UCSD-AML1 (cell line): Measurements from ENCODE around the gene CRHR1.

ENCODE experiments used
- DNase-seq: peaks from one replicate; lab custom pipeline; 2025; ENCODE audit not compliant: unreplicated experiment; lab: John Stamatoyannopoulos, UW

CRHR1 gene

DNA sequence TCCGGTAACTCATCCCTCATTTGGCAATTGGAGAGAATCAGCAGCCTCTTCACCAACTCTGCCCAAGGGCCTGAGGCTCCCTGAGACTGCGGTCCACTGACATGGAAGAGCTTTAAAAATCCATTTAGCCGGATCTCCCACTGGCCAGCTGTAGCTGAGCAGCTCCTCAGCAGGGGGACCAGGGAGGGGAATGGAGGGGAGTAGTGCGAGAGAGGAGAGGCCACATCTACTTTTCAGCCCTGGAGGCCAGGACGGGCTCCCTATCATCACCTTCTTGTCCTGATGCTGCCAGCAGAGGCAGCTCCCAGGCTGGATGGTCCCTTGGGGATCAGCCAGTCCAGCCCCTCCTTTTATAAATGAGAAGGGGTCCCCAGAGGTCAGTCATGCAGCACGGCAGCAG lies 35.5 kb downstream of the CRHR1 start:
- DNase-seq: no peak

DNA sequence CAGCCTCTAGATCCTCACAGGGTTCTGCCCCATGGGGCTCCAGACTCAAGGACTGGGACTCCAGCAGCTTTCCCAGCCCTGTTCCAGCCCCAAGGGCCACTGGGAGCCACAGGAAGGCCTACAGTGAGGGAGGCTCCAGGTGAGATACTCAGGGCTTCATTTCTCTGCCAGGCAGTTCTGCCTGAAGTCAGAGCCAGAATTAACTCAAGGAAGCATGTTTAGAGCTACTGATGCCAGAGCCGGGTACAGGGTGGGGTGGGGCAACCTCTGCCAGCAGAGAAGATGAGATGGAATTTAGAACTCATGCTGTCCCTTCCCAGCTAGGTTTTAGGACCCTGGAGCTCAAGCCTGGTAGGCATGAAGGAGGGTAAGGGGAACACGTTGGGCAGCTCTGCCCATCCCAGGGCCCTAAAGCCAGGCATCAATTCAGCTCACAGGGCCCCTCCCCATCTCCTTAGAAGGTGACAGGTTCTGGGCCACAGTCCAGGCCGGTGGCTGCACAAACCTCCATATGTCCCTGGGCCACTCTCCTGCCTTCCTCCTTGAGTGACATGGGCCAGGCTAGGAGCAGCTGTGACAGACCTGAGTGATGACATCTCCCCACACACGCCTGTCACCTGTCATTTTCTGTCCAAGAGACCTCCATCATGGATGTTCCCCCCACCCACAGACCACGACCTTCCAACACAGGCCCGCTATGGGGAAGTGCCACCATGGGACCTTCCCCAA lies 36.1 kb downstream of the CRHR1 start:
- DNase-seq: no peak

DNA sequence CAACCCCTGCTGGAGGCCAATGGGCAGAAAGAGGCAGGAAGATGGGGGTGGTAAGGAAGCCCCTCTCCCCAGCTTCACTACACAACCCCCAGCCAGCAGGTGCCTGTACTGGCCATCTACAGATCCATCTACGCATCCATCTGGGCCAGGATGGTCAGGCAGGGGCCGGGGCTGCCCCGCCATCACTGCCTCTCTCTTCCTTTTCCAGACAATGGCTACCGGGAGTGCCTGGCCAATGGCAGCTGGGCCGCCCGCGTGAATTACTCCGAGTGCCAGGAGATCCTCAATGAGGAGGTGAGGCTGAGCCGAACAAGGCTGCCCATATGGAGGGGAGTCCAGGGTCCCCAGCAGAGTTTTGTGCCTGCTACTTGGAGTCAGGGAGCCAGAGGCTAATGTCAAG lies 37.0 kb downstream of the CRHR1 start:
- no peak for DNase-seq

DNA sequence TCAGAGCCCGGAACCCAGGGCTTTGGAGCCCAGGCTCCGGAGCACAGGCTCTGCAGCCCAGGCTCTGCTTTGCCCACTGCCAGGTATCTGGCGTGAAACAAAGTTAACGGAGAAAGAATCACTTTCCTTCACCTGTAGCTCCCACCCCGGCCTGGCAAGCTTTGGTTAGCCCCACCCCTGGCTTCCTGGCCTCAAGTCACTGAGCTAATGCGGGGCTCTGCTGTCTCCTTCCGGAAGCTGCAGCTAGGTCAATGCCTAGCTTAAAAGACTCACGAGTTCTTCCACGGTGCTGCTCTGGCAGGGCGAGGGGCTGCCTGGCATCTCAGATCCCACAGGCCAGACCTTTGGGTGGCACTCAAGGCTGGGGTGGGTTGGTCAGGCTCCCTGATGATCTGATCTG lies 39.5 kb downstream of the CRHR1 start:
- no peak for DNase-seq

DNA sequence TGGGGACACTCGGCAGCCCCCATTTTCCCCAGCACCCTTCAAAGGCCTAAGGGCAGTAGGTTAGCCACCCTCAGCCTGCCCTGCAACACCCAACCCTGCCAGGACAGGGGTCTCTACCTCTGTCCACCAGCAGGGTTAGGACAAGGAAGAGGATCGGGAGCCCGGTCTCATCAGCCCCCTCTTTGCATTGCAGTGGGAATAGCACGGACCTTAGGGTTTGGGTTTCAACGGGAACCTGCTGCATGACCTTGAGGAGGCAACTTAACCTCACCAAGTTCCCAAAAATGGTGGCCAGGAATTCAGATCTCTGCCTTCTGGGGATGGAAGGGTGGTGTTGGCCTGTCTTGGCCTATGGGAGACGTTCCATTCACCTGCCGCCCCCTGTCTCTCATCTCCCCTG lies 40.4 kb downstream of the CRHR1 start:
- DNase-seq: no peak

DNA sequence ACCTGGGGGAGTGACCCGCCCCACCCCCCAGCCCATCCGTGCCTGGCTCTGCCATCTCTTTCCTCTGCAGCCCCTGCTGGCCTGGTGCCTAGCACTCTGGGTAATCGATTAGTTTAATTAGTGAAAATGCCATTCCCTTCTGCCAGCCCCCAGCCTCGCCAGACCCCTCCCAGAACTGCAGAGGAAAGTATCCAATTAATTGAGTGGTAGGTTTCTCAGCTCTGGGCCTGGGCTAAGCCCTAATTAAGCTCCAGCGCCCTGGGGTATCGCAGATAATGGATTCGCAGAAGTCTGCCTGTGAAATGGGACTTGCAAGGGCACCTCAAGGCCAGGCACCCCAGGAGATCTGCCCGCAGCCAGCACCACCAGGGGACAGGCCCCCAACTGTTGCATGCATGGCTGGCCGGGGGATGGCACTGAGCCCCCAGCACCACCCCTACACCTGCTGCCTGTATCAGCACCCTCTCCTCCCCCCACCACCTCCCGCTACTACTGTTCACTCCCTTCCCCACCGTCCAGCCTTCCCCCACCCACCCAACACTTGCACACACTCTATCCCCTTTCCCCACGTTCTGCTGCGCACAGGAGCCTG lies 40.9 kb downstream of the CRHR1 start:
- no peak for DNase-seq

DNA sequence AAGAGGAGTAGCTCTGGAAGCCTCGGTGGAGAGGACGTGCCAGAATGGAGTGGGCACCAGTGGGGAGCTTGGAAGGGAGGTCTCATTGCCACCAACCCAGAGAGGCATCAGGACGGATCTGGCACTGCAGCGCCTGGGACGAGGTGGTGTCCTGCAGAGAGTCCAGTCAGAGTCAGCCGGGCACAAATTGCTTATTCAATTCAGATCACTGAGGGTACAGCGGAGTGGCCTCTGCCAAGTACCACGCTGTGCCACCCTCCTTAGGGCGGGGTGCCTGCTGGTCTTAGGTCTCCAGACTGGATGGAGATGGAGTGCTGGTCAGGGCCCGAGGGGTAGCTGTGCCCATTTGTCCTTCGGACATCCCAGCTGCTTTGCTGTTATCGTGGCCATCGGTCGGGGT lies 41.7 kb downstream of the CRHR1 start:
- no peak for DNase-seq

DNA sequence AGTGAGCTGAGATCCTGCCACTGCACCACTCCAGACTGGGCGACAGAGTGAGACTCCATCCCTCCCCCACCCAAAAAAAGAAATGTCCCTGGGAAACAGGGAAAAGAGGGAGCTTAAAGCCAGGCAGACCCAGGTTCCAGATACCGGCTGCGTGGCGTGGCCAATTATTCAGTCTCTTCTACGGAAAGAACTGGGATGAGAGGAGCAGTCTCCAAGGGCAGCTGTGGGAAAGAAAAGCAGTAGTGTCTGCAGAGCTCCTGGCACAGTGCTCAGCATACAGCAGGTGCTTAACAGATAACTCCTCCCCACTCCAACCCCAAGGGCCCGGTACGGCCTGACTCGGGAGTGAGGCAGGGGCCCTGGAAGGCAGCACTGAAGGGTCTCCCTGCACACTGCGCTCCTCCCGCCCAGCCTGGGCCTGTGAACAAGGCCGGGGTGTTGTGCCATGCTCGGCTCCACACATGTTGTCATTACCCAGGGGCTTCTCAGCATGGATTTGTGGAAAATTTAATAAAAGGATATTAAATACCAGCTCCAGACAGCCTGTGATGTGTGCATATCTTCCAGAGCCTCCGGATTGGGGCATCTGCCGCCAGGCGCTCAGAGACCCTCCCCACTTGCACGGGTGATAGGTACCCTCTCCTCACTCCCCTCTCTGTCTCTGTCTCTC lies 42.9 kb downstream of the CRHR1 start:
- no peak for DNase-seq

DNA sequence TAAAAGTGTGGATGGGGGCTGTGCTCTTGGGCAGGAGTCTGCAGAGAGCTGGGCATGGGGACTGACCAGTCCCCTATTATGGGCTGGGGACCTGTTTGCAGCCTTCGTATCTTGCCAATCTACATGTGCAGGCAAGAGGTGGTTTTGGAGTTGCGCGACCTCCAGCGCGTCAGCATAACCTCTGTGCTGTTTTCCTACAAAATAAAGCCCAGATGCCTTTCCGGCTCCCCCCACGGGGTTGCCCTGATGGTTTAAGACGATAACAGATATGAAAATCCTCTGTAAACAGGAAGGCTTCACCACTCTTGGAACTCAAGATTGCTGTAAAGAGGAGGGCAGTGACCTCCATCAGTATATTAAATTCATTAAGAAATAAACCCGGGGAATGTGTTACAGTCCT lies 44.1 kb downstream of the CRHR1 start:
- DNase-seq: no peak

DNA sequence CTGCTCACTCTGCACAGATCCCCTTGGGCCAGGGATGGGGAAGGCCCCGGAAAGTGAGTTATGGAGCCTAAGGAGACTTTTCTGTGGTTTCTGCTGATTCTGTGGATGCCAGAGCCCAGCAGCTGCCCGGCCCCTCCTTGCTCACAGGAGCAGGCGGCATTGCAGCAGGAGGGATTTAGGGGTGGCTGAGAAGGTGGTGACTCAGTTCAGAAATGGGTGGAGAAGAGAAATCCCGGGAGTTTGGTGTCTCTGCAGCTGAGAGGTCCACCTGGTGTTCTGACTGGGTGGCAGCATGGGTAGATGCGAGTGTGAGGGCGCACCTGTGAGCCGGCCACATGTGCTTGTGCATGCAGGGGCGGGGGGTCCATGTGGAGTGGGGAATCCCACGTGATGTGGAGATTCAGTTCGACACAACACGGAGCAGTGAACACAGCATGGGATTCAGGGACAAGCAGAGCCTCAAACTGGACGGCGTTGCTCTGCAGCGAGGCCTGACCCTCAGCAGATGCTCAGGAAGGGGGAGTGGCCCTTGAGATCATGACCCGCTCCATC lies 44.5 kb downstream of the CRHR1 start:
- no peak for DNase-seq

DNA sequence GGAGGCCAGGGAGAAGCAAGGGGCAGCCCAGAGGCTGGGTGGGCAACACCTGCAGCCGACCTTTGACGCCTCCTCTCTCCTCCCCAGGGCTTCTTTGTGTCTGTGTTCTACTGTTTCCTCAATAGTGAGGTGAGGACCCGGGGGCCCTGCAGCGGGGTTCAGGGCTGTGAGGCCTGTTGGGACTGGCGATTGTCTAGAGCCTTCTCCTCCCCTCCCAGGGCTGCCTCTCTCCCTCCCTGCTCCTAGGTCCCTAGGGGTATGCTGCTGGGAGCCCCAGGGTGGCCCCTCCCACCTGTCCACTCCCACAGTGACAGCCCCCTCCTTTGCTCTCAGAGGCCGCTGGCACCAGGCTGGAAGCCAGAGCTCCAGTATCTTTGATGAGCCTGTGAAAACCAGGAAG lies 49.8 kb downstream of the CRHR1 start:
- DNase-seq: no peak

DNA sequence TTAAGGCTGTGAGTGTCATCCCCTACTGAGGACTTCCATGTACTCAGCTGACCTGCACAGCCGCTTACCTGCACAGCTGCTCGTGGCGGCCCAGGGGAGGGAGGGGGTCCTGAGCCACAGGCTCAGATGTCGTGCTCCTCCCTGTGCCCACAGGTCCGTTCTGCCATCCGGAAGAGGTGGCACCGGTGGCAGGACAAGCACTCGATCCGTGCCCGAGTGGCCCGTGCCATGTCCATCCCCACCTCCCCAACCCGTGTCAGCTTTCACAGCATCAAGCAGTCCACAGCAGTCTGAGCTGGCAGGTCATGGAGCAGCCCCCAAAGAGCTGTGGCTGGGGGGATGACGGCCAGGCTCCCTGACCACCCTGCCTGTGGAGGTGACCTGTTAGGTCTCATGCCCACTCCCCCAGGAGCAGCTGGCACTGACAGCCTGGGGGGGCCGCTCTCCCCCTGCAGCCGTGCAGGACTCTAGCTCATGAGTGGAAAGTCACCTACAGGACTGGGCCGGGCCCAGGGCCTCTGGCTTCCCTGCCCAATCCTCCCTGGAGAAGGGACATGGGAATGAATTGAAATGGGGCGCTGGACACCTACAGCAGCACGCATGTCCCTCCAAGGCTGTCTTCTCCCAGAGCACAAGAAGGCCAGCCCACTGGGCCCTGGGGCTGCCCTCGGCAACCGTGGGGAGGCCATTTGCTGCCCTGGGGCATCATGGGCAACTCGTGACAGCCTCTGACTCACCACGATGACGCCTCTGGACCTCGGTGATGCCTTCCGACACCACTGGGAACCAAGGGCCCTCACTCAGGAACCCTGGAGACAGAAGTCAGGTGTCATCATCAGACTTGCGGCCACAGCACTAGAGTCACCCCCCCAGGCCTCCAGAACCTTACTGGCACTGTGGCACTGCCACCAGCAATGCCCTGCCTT lies 50.6 kb downstream of the CRHR1 start:
- no peak for DNase-seq

DNA sequence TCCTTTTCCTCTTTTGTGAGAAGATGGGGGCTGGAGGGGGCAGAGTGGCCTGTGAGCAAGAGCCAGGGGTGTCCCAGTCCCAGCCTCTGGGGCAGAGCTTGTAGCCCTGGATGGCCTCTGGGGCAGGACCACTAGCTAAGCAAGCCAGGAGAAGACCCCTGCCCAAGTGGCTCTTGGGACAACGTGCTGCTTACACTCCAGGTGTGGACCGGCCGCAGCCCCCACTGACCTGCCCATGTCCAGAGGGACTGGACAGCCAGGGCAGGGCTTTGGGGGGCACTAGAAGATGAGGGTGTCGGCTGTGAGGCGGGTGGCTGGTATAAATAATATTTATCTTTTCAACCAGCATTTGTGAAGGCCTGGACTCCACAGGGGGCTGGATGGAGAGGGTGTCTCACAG lies 51.4 kb downstream of the CRHR1 start:
- DNase-seq: no peak

DNA sequence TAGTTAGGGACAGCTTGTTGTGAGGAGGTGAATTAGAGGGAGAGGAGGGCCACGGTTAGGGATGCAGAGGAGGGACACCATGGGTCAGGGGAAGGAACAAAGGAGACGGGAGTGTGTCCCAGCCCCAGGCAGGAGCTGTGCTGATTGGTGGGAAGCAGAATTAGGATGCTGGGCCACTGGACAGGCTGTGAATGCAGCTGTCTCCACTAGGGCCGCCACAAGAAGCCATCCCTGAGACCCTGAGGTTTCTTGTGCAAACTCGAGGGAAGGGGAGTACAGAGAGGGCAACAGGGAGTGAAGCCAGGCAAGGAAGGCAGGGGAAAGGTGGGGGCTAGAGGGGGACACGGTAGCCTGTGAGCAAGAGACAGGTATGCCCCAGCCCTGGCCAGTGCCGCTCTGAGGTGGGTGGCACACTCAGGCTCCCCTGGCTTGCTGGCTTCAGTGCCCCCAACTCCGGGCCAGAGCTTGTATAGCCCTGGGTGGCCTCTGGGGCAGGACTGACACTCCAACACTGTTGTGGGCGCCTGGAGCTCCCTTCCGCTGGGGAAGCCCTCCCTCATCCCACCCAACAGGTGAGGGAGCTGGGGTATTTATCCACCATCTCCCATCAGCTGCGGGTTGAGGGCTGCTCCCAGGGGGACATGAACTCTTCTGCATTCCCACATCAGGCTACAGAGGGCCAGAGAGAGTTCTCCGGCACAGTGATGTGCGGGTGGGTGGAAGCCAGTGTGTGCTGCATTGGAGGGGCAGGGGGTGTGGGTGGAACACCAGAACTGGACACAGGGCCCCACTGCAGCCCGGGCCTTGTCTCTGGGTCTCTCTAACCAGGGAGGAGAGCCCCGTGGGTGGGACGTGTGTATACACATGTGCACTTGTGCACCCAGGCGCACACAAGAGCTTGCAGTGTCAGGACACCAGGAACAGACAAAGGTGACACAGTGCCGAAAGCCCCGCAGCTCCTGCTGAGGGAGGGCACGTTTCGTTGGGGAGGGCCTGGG lies 52.2 kb downstream of the CRHR1 start:
- DNase-seq: no peak

DNA sequence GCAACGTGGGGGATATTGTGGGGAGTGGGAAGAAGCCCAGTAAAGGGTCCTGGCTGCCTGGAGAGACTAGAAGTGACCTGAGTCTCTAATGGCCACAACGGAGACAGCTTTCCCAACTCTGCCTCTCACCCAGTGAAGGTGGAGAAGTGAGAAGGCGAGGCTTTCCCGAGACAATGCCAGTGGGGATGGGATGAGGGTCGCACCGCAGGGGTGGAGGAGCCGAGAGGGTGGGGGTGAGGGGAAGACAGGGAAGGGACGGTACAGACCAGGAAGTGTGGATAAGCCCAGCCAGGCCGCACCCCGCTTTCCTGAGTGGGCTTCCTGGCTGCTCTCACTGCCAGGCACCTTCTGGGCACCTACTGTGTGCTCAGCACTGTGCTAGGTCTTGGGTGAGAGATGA lies 53.1 kb downstream of the CRHR1 start:
- DNase-seq: no peak

DNA sequence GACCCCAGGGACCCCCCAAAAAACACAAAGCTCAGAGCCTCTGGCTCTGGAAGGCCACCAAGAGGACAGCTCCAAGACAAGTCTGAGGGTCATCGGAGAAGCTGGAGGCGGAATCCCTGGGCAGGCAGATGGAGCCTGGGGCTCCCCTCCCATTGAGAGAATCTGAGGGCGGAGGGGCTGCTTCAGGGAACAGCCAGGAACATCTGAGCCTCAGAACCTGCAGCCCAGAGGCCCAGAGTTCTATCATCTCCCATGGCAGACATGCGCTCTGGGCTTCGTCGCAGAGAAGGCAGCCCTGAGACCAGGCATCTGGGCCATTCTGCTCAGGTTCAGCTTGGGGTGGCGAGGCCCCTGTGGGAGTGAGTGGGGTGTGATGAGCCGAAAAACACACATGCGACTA lies 53.5 kb downstream of the CRHR1 start:
- no peak for DNase-seq

DNA sequence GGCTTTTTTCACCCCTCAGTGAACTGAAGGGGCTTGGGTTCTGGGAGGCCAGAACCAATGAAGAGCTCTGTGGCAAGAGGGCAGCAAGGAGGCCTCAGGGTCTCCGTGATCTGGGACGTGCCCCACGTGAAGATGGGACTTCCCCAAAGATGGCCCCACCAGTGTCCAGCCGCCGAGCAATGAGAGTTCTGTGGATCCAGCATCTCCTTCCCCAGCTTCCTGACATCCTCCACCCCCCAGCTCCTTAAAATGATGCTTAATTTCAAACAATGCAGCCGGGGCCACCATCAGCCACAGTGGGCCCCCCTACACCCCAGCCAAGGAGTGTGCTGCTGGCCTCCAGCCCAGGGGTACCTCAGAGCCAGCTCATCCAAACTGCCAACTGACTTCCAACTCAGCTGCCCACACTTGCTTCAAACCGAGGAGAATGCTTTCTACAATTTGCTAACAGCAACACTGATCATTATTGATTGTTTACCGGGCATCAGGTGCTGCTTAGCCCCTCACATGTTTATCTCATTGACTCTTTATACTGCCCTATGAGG lies 54.7 kb downstream of the CRHR1 start:
- DNase-seq: no peak

DNA sequence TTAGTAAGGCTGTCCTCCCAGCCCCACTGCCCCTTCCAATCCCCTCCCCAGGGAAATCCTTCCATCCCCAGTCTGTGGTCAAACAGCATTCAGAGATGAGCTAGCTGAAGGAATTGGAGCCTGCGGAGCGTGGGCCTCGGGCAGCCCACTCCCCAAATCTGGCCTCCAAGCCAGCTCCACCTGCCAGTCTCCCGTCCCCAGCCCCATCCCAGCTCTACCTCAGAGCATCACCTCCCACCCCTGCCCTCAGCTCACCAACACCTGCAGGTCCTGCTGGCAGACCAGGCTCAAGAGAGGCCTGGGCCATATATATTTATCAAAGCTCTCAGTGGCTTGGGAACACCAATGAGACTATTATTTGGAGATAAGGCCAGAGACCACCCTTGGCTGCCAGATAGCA lies 55.3 kb downstream of the CRHR1 start:
- DNase-seq: no peak

DNA sequence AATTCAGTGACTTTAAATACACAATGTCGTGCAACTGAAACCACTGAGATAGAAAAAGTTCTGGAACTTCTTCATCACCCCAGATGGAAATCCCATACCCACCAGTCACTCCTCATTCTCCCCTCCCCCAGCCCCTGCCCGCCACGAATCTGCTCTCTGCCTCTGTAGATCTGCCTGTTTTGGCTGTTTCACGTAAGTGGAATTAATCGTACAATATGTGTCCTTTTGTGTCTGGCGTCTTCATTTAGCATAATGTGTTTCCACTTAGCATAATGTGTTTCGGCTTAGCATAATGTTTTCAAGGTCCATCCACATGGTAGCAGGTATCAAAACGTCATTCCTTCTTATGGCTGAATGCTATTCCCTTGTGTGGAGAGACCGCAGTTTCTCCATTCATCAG lies 57.1 kb downstream of the CRHR1 start:
- DNase-seq: no peak
